UCSD-AML1 (cell line): ENCODE data around the gene KCND2.
"Not testable (repeated sequence)": the region's sequence is repeated elsewhere in the genome, so short reads cannot be mapped to it uniquely, and the experiment has no call there.

ENCODE experiments used
- DNase-seq: peaks from one replicate; lab custom pipeline; 2025; ENCODE audit not compliant: unreplicated experiment; lab: John Stamatoyannopoulos, UW

KCND2 gene

GRCh38 chr7:120691915-120692314 lies 418.9 kb downstream of the KCND2 start:
- DNase-seq: no peak

GRCh38 chr7:120695848-120696247 lies 422.9 kb downstream of the KCND2 start:
- no peak for DNase-seq

- no peak for DNase-seq
These were observed 427.8 kb downstream of the KCND2 start for GRCh38 chr7:120700796-120701195.

- DNase-seq: not testable (repeated sequence)
These were observed 429.4 kb downstream of the KCND2 start for GRCh38 chr7:120702408-120702807.

GRCh38 chr7:120703585-120704240 lies 430.7 kb downstream of the KCND2 start:
- DNase-seq: no peak

GRCh38 chr7:120709252-120709971 lies 436.4 kb downstream of the KCND2 start:
- no peak for DNase-seq

- no peak for DNase-seq
These were observed 437.0 kb downstream of the KCND2 start for GRCh38 chr7:120709972-120710320.

- no peak for DNase-seq
These were observed 442.0 kb downstream of the KCND2 start for GRCh38 chr7:120714945-120715344.

- no peak for DNase-seq
These were observed 443.3 kb downstream of the KCND2 start for GRCh38 chr7:120716307-120716706.

- DNase-seq: no peak
These were observed 444.2 kb downstream of the KCND2 start for GRCh38 chr7:120717166-120717565.

GRCh38 chr7:120718361-120718760 lies 445.4 kb downstream of the KCND2 start:
- no peak for DNase-seq

GRCh38 chr7:120720317-120720716 lies 447.3 kb downstream of the KCND2 start:
- no peak for DNase-seq

- no peak for DNase-seq
These were observed 450.8 kb downstream of the KCND2 start for GRCh38 chr7:120723465-120724385.

- no peak for DNase-seq
These were observed 451.5 kb downstream of the KCND2 start for GRCh38 chr7:120724448-120724847.

GRCh38 chr7:120724955-120725354 lies 452.0 kb downstream of the KCND2 start:
- DNase-seq: no peak

GRCh38 chr7:120725376-120726039 lies 452.5 kb downstream of the KCND2 start:
- DNase-seq: no peak

GRCh38 chr7:120729245-120729644 lies 456.3 kb downstream of the KCND2 start:
- no peak for DNase-seq

GRCh38 chr7:120731271-120731670 lies 458.3 kb downstream of the KCND2 start:
- DNase-seq: no peak

- no peak for DNase-seq
These were observed 459.3 kb downstream of the KCND2 start for GRCh38 chr7:120732256-120732655.

GRCh38 chr7:120733143-120733542 lies 460.2 kb downstream of the KCND2 start:
- DNase-seq: no peak

GRCh38 chr7:120733835-120734234 lies 460.9 kb downstream of the KCND2 start:
- no peak for DNase-seq
